Activated CD4-positive, alpha-beta T cell treated with anti-CD3 and anti-CD28 coated beads, Interleukin-2, amount 50 U/mL, for 4 hours (primary cell): ENCODE results near the gene RHOC.

Source experiments
- DNase-seq, 2 experiments: peaks; one replicate each; pipeline ENCODE4 v3.0.0-alpha.2; 2020

The RHOC gene

DNA sequence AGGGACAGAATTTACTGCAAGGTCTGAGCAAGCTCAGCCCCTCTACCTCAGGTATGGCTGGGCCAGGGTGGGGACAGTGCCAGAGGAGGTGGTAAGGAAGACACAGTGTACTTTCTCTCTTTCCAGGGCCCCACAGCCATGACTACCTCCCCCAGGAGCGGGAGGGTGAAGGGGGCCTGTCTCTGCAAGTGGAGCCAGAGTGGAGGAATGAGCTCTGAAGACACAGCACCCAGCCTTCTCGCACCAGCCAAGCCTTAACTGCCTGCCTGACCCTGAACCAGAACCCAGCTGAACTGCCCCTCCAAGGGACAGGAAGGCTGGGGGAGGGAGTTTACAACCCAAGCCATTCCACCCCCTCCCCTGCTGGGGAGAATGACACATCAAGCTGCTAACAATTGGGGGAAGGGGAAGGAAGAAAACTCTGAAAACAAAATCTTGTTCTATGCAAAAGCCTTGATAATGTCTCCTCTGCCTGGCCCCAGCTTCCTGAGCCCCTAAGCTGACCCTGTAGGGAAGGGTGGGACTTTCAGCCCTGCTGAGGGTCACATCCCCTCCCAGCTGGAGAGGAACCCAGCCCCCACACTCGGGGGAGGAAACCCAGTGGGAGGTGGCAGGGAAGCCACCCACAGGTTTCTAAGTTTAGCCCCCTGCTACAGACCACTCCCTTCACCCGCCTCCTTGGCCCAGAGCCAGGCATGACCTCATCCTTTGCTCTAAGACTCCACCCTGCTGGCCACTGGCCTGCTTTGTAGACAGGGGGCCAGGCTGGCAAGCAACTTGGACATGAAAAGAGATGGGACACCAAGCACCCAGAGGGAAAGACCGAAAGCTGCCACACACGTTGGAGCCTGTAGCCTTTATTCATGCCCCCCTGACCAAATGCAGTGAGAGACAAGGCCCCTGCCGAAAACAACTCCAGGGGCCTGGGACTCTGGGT lies 6.4 kb downstream of the RHOC start:
- peak; percentile 59 to 60 for DNase-seq

DNA sequence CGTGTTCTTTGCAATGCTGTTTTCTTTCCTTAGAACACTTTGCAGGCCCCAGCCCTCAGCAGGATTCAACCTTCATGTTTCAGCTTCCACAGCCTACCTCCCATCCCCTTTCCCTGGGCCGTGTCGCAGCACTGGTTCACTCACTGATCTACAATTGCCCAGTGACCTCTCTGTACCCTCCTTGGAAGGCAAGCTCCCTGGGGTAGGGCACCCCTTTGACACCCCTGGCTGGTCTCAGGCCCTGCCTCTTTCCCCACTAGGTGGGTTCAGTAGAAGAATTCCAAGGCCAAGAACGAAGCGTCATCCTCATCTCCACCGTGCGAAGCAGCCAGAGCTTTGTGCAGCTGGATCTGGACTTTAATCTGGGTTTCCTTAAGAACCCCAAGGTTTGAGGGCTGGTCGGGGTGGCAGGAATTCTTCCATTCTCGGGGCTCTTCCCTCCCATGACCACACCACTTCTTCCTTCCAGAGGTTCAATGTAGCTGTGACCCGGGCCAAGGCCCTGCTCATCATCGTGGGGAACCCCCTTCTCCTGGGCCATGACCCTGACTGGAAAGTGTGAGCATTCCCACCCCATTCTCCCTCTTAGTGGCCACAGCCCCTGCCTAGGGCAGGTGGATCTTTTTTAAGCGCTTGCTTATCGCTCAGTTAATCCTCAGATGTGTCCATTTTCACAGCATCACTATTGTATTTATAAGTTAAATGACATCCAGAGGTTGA lies 7.3 kb downstream of the RHOC start:
- DNase-seq: no peak

DNA sequence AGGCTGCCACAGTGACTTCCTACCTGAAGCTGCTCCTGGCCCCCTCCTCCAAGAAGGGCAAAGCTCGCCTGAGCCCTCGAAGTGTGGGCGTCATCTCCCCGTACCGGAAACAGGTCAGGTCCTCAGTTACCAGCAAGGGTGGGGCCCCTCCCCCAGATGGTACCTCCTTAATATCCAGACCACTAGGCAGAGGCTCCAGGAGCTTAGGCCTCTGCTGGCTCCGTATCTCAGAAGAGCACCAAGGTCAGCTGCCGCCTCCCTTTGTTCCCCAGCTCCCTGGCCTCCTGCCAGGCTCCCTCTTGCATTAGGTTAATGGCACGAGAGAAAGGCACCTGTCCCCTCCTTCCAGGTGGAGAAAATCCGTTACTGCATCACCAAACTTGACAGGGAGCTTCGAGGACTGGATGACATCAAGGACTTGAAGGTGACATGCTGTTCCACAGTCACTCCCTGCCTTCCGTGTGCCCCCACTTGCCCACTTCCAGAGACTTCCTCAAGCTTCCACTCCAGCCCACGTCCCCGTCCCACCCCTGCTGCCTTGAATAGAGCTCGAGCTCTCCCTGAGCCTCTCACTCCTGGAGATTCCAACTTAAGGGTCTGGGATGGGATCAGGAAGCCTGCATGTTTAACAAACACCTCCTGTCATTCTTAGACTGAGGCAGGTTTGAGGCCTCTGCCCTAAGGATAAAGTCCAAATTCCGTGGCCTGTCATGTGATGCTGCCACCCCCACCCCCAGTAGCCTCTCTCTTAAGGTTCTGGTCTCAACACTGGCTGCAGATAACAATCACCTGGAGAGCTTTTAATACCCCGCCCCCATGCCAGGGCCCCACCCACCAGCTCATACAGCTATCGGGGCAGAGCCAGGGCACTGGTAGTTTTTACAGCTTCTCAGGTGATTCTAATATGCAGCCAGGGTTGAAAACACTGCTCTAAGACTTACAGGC lies 8.3 kb downstream of the RHOC start:
- no peak for DNase-seq

DNA sequence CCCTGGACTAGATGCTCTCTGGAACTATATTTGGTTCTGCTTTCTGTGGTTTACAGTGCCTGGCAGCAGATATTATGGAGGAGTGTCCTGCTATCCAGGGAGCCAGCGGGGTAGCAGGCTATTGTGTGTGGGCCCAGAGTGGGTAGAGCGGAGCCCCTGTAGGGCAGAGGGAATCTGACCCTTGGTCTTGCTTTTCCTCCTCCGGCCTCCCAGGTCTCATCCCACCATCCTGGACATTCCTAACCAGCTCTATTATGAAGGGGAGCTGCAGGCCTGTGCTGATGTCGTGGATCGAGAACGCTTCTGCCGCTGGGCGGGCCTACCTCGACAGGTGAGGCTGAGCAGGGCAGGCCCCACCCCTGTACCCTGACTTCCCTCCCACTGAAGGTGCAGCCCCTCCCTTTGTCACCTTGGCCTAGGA lies 9.1 kb downstream of the RHOC start:
- no peak for DNase-seq

DNA sequence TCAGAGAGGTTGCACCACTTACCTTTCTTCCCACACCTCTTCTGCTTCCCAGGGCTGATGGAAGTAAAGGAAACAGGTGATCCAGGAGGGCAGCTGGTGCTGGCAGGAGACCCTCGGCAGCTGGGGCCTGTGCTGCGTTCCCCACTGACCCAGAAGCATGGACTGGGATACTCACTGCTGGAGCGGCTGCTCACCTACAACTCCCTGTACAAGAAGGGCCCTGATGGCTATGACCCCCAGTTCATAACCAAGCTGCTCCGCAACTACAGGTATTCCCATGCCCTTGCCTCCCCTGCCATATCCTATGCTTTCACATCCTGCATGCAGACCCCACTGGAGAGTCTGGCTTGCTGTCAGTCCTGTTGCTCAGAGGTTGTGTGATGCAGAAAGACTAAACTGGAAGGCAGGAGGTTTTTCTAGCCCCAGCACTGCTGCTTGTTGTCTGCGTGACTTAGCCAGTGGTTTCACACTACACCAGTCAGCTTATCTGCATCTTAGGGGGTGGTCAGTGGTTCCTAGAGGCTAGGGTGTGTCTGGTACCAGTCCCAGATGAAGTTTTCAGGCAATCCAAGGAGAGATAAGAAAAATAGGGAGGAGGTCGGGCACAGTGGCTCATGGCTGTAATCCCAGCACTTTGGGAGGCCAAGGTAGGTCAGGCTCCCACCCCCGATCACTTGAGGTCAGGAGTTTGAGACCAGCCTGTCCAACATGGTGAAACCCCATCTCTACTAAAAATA lies 10.2 kb downstream of the RHOC start:
- no peak for DNase-seq

DNA sequence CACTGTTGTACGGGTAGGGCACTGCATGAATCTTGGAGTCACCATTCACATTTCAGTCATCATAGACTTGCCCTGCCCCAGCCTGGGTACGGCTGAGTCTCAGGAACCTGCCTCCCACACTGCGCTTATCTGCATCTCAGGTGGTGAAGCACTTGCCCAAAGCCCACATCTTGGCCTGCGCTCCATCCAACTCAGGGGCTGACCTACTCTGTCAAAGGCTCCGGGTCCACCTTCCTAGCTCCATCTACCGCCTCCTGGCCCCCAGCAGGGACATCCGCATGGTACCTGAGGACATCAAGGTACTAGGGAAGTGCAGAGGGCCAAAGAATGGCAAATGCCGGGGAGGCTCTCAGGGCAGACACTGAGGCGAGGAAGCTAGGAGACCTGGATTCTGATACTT lies 11.7 kb downstream of the RHOC start:
- no peak for DNase-seq

DNA sequence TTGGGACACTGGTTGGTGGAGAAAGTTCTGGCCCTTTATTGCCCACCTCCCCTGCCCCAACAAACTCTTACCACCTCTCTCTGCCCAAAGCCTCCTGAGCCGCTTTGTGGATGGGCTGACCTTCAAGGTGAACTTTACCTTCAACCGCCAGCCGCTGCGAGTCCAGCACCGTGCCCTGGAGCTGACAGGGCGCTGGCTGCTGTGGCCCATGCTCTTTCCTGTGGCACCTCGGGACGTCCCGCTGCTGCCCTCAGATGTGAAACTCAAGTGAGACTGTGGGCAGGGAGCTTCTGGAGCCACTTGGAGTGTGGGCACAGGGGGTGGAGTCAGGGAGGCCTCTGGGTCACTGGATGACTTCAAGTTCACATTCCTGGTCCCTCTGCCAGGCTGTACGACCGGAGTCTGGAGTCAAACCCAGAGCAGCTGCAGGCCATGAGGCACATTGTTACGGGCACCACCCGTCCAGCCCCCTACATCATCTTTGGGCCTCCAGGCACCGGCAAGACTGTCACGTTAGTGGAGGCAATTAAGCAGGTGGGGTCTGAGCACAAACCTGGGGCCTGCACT lies 12.5 kb downstream of the RHOC start:
- no peak for DNase-seq

DNA sequence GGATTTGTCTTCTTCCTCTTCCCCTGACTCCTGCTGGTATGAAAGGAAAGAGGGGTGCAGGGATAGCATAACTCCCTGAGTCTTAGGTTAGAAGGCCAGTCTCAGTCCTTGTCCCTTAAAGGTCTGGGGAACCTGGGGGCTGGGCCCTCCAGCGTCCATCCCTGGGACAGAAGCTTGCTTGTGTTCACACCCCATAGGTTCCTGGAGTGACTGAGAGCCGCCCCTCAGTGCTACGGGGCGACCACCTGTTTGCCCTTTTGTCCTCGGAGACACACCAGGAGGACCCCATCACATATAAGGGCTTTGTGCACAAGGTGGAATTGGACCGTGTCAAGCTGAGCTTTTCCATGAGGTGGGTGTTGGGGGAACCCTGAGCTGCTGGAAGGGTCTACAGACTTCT lies 13.1 kb downstream of the RHOC start:
- no peak for DNase-seq

DNA sequence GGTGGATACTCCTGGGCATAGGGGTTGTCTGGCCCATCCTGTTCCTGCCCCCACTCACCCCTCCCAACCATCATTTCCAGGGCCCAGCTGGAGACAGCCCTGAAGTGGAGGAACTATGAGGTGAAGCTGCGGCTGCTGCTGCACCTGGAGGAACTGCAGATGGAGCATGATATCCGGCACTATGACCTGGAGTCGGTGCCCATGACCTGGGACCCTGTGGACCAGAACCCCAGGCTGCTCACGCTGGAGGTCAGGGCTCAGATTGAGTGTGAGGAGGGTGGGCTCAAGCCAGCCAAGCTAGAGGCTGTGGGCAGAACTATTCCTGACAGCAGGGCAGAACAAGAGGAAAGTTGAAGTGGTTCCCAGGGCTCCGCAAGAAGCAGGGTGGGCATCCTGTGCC lies 14.2 kb downstream of the RHOC start:
- no peak for DNase-seq

DNA sequence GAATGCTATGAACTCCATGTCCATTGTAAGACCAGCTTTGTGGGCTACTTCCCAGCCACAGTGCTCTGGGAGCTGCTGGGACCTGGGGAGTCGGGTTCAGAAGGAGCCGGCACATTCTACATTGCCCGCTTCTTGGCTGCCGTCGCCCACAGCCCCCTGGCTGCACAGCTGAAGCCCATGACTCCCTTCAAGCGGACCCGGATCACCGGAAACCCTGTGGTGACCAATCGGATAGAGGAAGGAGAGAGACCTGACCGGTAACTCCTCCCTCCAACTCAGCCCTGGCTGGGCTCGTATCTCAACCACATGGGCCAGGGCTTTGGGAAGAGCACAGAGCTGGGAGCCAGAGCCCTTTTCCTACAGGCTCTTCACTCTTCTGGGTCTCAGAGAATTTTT lies 17.1 kb downstream of the RHOC start:
- no peak for DNase-seq

DNA sequence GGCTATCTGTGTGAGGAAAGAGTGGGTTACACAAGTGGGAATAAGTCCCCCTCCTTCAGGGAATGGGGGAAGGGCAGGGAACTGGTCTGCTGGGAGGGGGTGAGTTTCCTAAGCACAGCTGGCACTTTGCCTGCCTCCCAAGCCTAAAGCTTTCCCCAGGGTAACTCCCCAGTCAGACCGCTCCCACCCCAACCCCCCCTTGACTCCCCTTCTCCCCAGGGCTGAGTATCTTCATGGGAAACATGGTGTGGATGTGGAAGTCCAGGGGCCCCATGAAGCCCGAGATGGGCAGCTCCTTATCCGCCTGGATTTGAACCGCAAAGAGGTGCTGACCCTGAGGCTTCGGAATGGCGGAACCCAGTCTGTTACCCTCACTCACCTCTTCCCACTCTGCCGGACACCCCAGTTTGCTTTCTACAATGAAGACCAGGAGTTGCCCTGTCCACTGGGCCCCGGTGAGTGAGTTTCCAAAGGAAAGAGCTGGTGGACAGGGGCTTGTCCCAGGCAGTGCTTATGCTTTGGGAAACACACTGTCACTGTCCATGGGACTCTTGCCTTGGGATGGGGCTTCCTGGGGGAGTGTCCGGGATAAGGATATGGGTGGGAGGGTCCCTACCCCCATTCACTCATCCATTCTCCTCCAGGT lies 17.6 kb downstream of the RHOC start:
- no peak for DNase-seq

DNA sequence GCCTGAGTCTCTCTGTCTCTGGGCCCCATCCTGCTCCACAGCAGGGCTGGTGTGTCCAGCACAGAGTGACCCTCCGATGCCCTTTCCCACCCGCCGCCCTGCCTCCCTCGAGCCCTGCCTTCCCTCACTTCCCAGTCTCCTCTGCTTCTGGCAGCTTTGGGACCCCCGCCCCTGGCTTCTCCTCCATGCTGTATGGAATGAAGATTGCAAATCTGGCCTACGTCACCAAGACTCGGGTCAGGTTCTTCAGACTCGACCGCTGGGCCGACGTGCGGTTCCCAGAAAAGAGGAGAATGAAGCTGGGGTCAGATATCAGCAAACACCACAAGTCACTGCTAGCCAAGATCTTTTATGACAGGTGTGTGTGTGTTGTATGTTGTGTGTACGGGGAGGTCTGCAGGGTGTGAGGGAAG lies 18.1 kb downstream of the RHOC start:
- DNase-seq: no peak

DNA sequence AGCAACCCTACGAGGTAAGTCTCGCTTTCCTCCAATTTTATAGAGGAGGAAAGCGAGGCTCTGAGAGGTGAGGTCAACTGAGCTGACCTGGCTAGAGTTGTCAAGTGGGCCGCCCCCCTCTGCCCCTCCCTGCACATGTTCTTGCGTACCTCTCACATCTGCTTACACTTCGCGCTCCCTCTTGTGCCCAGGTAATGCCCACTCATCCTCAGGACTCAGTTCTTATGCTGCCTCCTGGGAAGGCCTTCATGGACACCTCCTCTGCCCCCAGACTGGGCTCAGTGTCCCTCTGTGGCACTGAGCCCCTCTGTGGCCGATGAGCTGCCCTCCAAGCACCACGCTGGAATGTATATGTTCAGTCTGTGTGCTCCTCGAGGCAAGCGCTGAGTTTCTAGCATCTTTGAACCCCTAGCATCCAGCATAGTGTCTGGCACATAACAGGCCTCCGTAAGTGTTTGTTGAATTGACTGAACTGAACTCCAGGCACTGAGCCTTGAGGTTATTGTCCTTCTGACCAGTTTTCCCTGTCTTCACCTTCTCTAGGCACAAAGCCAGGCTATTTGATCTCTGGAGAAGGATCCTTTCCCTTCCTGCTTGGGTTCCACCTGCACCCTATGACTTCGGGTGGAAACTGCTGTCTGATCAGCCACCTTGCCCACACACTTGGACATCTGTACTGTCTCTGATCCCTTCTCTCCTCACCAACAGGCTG lies 19.0 kb downstream of the RHOC start:
- DNase-seq: no peak

DNA sequence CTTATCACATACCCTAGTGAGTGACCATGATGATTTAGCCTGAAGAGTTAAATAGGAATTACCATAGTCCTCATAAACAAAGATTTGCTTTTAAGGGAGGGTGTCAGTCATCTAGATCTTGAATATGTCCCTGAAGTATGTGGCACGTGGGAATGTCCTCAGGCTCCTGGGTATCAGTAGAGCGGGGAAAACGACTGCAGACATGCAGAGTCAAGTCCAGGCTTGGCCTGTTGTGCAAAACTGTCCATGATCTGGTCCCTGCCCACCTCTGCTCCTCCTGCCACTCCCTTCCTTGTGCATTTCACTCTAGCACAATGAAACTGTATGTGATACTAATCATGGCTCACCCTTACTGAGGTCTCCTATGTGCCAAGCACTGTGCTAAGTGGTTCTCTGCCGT lies 19.6 kb downstream of the RHOC start:
- DNase-seq: no peak

DNA sequence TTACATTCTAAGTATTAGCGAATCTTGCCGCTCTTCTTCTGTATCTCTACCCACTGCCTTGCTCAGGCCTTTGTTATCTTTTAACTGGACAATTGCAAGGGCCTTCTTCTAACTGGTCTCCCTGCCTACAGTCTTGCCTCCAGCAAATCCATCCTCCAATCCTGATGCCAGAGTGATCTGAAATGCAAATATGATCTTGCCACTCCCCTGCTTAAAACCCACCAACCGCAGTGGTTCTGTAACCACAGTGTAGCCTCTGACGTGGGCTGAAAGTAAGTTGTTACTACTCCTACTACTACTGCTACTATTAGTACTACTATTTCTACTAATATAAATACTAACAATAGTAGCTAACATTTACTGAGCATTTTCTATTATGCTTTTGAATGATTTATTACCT lies 20.1 kb downstream of the RHOC start:
- no peak for DNase-seq

DNA sequence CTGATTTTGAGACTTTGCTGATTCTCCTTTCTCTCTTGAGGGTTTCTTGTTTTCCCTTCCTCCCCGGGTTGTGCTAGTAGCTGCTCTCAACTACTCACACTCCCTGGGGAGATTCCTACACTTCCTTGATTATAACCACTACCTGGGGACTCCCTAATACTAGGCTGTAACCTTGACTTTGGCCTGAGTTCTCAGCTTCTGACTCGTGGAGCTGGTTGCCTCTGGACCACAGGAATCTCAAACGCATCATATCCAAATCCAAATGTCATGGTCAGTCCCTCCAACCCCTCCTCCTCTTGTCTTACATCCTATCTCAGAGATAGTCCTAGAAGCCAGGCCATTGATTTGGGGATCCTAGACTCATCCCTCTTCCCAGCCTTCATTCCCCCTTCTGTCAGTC lies 20.5 kb downstream of the RHOC start:
- DNase-seq: no peak

DNA sequence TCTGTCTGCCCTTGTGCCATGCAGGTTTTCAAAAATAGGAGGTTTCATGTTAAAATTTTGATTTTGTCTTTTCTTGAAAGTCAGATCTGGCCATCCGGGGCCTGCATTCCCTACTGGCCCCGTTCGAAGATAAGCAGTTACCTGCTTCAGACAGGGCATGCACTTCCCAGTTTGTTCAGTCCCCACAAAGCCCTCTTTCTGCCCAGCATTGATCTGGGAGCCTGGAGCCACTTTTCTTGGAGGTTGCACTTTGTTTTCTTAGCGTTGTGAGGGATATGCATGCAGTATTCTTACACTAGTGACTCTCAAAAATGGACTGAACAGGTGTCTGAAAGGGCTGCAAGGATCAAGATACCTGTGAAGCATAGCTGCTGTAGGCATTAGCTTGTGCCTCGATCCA lies 21.0 kb downstream of the RHOC start:
- no peak for DNase-seq

DNA sequence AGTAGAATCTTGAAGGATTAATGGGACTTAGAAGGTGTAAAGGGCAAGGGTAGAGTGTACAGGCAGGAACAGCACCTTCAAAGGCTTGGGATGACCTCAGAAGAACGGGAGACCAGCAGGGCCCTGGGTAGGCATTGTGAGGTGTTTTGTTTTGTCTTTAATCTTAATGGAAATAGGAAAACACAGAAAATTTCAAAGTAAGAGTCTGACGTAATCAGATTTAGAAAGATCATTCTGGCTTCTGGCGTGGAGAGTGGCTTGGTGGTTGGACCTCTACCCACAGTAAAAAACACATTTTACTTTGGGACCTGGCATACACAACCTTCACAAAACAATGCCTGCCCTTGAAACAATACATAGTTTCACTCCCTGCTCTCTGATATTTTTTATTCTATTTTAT lies 28.3 kb downstream of the RHOC start:
- no peak for DNase-seq

DNA sequence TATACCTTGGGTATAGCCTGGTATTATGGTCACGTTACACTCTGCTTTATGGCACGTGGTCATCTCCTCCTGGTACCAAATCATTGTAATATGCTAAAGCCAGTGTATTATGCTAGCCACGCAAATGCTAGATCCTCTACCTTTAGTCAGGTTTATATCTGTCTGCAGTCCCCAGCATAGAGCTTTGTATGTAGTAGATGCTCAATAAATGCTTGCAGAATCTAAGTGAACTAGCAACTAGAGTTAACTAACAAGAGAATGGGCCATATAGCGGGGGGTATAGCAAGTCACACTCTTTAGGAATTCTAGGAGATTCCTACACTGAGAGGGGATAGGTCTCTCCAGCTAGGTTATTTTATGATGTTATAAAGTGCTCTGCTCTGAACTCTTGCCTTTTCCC lies 29.4 kb downstream of the RHOC start:
- DNase-seq: no peak

DNA sequence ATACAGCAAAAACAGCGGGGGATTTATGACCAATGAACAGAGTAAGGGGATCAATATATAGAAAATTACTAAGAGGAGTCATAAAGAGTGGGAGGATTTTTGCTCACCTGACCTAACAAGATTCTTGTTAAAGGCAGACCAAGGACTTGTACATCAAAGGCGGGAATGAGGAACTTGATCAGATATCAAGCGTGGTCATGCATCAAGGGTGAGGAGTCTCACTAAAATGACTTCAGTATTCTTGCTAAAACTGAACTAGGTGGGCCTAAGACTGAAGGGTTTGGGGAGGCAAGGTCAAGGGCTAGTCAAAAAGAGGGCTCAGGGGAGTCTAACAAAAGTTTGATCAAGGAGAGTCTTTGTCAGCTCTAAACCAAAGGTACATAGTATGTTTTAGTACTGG lies 30.4 kb downstream of the RHOC start:
- DNase-seq: no peak
